Progenitor cell of endocrine pancreas (in vitro differentiated cells): ENCODE data around the gene ABCD3. TPM values are rescaled to one million over a fixed set of nuclear protein-coding genes. Genes with fewer than 3 reads are reported as not detected.

Experiments used
- DNase-seq: peaks from one replicate; pipeline ENCODE4 v3.0.0; 2021; ENCODE audit warnings: low spot score; ENCODE audit not compliant: unreplicated experiment
- H3K27ac Mint-ChIP-seq: 2 replicates; pipeline ENCODE4 v1.8.0; 2021; ENCODE audit warnings: mild to moderate bottlenecking, moderate library complexity, mixed read lengths
- H3K27me3 Mint-ChIP-seq: 2 replicates; pipeline ENCODE4 v1.8.0; 2021; ENCODE audit warnings: mixed read lengths
- H3K36me3 Mint-ChIP-seq: 2 replicates; pipeline ENCODE4 v1.8.0; 2022; ENCODE audit warnings: mixed read lengths; ENCODE audit not compliant: insufficient read depth
- H3K4me1 Mint-ChIP-seq: 2 replicates; pipeline ENCODE4 v1.8.0; 2021; ENCODE audit warnings: low read depth, mixed read lengths
- H3K4me3 Mint-ChIP-seq: 2 replicates; pipeline ENCODE4 v1.8.0; 2021; ENCODE audit warnings: low read depth, mild to moderate bottlenecking, moderate library complexity, mixed read lengths
- H3K9me3 Mint-ChIP-seq: 2 replicates; pipeline ENCODE4 v1.8.0; 2021; ENCODE audit warnings: low read depth, mixed read lengths
- total RNA-seq: library from RNA; stranded (reverse); gene quantifications from 2 replicates; pipeline ENCODE4 v1.2.1, GENCODE V29; 2021
- TF ChIP-seq, protein P1 (sequence below): fragments of 200-600 bp; sonication (generic); IDR thresholded peaks from one replicate; pipeline ENCODE4 v1.5.0; 2021; ENCODE audit warnings: antibody characterized with exemption, mild to moderate bottlenecking; ENCODE audit not compliant: unreplicated experiment

ABCD3 gene
- total RNA-seq, 1 donor from 2014 or later, result 43.2 TPM

DNA sequence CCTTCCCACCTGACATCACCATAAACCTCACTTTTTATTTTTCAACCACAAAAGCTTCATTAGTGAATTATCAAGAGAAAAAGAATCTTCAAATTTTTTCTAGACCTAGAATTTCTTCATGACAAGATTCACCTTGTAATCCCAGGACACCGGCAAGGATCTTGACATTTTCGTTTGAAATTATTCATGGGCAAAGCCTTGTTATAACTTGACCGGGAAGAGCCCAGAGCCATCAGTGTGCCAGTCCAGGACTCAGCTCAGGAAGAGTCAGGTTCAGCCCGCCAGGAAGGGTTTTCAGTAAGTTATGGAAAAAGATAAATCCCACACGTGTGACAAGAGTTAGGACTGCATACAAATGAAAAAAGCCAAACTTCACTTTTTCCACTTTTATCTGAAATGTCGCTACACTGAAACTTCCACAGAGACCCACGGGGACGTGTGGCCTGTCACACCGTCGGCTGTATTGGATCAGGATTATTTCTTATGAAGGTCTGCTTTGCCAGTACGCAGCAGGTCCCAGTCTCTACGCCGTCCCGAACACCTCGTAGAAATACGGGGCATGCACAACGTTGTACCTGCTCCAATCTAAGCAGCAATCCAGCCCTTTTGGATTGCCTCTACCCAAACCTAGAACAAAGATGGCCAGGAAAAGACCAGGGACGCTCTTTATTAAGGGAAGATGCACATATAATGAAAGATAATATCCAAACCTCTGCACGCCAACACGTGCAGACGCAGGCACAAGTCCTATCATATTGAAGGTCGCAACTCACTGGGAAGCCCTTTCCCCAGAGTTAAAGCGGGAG is 122.5 kb downstream of the ABCD3 start:
- Mint-ChIP-seq H3K4me3 (peak overlapping the region; percentile 95), H3K9me3 (no peaks in the 10 kb centered on the region), H3K4me1 (peaks cover 64% of the 10 kb centered on the region), H3K27me3 (peaks cover 4% of the 10 kb centered on the region), H3K27ac (peak overlapping the region; percentile 96), H3K36me3 (peaks cover 30% of the 10 kb centered on the region)
- no peak for DNase-seq
- TF ChIP-seq, protein P1, sequence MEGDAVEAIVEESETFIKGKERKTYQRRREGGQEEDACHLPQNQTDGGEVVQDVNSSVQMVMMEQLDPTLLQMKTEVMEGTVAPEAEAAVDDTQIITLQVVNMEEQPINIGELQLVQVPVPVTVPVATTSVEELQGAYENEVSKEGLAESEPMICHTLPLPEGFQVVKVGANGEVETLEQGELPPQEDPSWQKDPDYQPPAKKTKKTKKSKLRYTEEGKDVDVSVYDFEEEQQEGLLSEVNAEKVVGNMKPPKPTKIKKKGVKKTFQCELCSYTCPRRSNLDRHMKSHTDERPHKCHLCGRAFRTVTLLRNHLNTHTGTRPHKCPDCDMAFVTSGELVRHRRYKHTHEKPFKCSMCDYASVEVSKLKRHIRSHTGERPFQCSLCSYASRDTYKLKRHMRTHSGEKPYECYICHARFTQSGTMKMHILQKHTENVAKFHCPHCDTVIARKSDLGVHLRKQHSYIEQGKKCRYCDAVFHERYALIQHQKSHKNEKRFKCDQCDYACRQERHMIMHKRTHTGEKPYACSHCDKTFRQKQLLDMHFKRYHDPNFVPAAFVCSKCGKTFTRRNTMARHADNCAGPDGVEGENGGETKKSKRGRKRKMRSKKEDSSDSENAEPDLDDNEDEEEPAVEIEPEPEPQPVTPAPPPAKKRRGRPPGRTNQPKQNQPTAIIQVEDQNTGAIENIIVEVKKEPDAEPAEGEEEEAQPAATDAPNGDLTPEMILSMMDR, result no peak

DNA sequence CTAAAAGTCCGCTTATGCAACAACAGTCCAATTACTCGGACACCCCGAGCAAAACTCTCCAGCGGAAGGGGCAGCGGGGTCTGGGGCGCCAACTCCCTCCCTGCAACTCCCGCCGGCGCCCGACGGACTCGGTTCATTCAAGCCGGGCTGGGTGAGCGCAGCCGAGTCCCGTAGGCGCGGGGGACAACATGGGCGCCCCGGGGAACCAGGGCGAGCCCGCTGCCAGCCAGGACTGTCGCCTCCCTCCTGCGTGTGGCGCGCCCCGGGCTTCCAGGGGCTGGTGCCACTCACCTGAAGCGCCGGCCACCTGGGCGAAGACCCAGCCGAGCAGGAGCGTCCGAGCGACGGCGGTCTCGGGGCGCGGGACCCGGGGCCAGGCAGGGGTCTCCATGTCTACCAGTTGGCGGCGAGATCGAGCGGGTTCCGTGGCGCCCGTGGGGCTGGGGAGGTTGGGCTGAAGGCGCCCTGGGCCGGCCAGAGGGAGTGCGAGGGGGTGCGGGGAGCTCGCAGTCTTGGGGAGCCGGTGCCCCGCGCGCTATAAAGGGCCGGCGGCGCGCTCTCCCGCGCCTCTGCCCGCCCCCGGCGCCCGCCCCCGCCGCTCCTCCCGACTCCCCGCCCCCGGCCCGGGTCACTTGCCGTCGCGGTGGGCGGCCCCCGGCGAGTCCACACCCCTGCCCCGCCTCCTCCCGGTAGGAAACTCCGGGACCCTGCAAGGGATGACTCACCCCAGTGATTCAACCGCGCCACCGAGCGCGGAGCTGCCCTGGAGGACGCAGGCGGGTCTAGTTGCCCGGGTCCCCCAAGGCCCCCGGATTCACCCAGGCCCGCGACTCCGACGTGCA is 123.3 kb downstream of the ABCD3 start, which contains the start of gene F3:
Gene F3, minus strand, starts transcription at position 514 of the 842 bp plus-strand sequence. Its CDS starts 123 bp downstream, at position 391.
- Mint-ChIP-seq H3K4me1 (peaks cover 56% of the 10 kb centered on the region), H3K27ac (peak within 1 kb of the TSS; percentile 96)

DNA sequence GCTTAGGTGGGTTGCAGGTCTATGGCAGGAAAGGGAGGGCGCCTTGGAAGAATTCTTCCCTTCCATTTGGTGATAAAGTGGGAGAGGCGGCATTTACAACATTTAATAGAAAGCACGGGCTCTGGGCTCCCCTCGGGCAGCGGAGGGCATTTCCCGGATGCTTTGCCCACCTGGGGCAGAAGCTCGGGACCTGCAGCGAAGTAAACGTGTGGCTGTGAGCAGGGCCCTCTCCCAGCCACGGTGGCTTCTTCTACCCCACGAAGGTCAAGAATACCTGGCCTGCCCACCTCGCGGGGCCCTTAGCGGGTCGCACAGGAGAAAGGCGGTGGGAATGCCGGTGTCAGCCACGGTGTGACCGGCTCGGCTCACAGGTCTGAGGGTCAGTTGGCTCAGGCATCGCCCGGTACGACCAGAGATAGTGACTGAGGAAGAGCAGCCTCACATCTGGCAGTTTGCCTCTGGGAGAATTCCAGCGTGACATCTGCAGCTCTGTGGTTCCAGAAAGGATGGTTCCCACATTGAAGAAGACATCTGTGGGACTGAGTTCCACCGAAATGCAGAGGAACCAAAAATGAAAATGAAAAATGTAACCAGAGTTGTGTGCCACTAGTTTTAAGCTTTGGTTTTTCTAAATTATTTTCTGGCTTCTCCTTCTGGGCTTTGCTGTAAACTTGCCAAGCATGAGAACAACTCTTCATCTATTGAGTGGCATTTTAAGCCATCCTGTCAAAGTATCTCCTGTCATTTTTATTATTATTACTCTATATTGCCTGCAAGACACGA is 124.1 kb downstream of the ABCD3 start:
- no peaks in the 10 kb centered on the region for H3K9me3 Mint-ChIP-seq
- H3K36me3 Mint-ChIP-seq, result peaks cover 20% of the 10 kb centered on the region
- peaks cover 50% of the 10 kb centered on the region for H3K4me1 Mint-ChIP-seq
- no peak for DNase-seq
- peaks cover 4% of the 10 kb centered on the region for H3K27me3 Mint-ChIP-seq
- H3K27ac Mint-ChIP-seq, result peak overlapping the region; percentile 96
- TF ChIP-seq, protein P1, result no peak
- peak overlapping the region; percentile 95 for H3K4me3 Mint-ChIP-seq

More for the DNA sequence above, 123.3 kb downstream of the ABCD3 start, which contains the start of gene F3:
- Mint-ChIP-seq H3K9me3 (no peaks in the 10 kb centered on the region), H3K4me3 (peak within 1 kb of the TSS; percentile 95), H3K27me3 (peaks cover 4% of the 10 kb centered on the region), H3K36me3 (peaks cover 23% of the 10 kb centered on the region)
- TF ChIP-seq, protein P1, result peak; percentile 44
- peak; percentile 75 for DNase-seq

DNA sequence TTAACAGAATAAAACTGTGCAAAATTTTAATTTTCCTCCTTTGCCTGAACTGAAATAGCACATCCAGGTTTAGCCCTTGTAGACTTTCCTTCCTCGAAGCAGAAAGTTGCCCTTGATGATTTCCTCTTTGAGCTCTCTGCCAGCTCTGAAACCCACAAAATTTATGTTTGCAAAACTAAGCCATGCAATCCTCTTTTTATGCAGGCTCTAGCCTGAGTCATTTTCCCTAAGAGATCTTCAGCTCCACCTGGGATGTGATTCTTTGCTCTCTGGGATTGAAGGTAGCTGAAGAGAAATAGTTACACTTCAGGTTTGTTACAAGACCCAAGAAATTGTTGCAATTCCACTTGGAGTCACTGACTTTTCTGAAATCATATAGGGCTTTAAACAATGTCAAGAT is 124.8 kb downstream of the ABCD3 start:
- no peaks in the 10 kb centered on the region for H3K9me3 Mint-ChIP-seq
- no peak for DNase-seq
- H3K4me3 Mint-ChIP-seq, result peak overlapping the region; percentile 95
- TF ChIP-seq, protein P1, result no peak
- peak overlapping the region; percentile 78 for H3K27ac Mint-ChIP-seq
- peaks cover 17% of the 10 kb centered on the region for H3K36me3 Mint-ChIP-seq
- peaks cover 4% of the 10 kb centered on the region for H3K27me3 Mint-ChIP-seq
- H3K4me1 Mint-ChIP-seq, result peaks cover 44% of the 10 kb centered on the region
